DMS114 treated with DMSO at 0.1 percent for 48 hours (cell line): ENCODE results near the gene RIC1.
"Not testable (repeated sequence)": the region's sequence is repeated elsewhere in the genome, so short reads cannot be mapped to it uniquely, and the experiment has no call there.

ENCODE experiments used
- DNase-seq: peaks from one replicate; lab custom pipeline; 2025; ENCODE audit not compliant: unreplicated experiment; lab: John Stamatoyannopoulos, UW

Gene RIC1

GRCh38 chr9:5628530-5629311, at the start of gene RIC1:
RIC1 (plus strand) TSS chr9:5629107; CDS start chr9:5629310, 203 bp downstream.
- DNase-seq: peak; percentile 67

GRCh38 chr9:5579881-5580280, 49.0 kb upstream of the RIC1 start:
- DNase-seq: no peak

- DNase-seq: no peak
Observed at GRCh38 chr9:5580650-5581049, 48.3 kb upstream of the RIC1 start.

- not testable (repeated sequence) for DNase-seq
Observed at GRCh38 chr9:5581706-5582105, 47.2 kb upstream of the RIC1 start.

GRCh38 chr9:5582835-5583195, 46.1 kb upstream of the RIC1 start:
- no peak for DNase-seq

- no peak for DNase-seq
Observed at GRCh38 chr9:5586391-5586802, 42.5 kb upstream of the RIC1 start.

GRCh38 chr9:5587024-5587423, 41.9 kb upstream of the RIC1 start:
- no peak for DNase-seq

GRCh38 chr9:5592231-5592630, 36.7 kb upstream of the RIC1 start:
- no peak for DNase-seq

GRCh38 chr9:5592904-5593303, 36.0 kb upstream of the RIC1 start:
- no peak for DNase-seq

- no peak for DNase-seq
Observed at GRCh38 chr9:5593904-5594303, 35.0 kb upstream of the RIC1 start.

GRCh38 chr9:5596173-5596572, 32.7 kb upstream of the RIC1 start:
- no peak for DNase-seq

GRCh38 chr9:5608298-5609225, 20.3 kb upstream of the RIC1 start:
- DNase-seq: no peak

- no peak for DNase-seq
Observed at GRCh38 chr9:5609226-5609596, 19.7 kb upstream of the RIC1 start.

- no peak for DNase-seq
Observed at GRCh38 chr9:5610491-5610890, 18.4 kb upstream of the RIC1 start.

GRCh38 chr9:5611321-5612184, 17.4 kb upstream of the RIC1 start:
- DNase-seq: no peak

GRCh38 chr9:5612185-5612530, 16.7 kb upstream of the RIC1 start:
- no peak for DNase-seq

GRCh38 chr9:5614192-5614591, 14.7 kb upstream of the RIC1 start:
- DNase-seq: no peak

- DNase-seq: no peak
Observed at GRCh38 chr9:5614985-5615384, 13.9 kb upstream of the RIC1 start.

GRCh38 chr9:5617749-5618148, 11.2 kb upstream of the RIC1 start:
- DNase-seq: no peak

GRCh38 chr9:5620494-5620893, 8.4 kb upstream of the RIC1 start:
- no peak for DNase-seq

- DNase-seq: no peak
Observed at GRCh38 chr9:5621327-5621726, 7.6 kb upstream of the RIC1 start.
